ENCODE results near the gene CLEC3B.

DNA sequence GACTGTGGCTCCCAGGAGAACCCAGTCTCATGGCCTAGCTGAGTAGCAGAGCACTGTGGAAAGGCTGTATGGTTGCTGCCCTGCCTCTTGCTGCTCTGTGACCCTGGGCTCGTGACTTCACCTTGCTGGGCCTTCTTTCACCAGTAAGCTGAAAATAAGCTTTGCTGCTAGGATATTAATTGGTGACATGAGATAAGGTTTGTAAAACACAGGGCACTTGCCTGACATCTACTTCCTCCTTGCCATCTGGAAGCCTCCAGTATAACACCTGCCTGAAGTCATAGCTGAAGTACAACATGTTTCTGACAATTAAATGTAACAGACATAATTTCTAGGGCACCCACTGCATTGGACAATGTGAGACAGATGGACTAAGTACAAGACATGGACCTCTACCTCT lies 53.6 kb downstream of the CLEC3B start:
- TF ChIP-seq, protein P1, sequence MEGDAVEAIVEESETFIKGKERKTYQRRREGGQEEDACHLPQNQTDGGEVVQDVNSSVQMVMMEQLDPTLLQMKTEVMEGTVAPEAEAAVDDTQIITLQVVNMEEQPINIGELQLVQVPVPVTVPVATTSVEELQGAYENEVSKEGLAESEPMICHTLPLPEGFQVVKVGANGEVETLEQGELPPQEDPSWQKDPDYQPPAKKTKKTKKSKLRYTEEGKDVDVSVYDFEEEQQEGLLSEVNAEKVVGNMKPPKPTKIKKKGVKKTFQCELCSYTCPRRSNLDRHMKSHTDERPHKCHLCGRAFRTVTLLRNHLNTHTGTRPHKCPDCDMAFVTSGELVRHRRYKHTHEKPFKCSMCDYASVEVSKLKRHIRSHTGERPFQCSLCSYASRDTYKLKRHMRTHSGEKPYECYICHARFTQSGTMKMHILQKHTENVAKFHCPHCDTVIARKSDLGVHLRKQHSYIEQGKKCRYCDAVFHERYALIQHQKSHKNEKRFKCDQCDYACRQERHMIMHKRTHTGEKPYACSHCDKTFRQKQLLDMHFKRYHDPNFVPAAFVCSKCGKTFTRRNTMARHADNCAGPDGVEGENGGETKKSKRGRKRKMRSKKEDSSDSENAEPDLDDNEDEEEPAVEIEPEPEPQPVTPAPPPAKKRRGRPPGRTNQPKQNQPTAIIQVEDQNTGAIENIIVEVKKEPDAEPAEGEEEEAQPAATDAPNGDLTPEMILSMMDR (IDR thresholded peaks at IDR 0.05; ENCODE audit: insufficient read depth, low read length, poor library complexity, severe bottlenecking): no peak
- no peak for TF ChIP-seq EZH2phosphoT487 (conservative IDR thresholded peaks at IDR 0.05; ENCODE audit: low read length)

Measured in SU-DHL-6 (cell line).